ENCODE measurements around the gene KARS1.

DNA sequence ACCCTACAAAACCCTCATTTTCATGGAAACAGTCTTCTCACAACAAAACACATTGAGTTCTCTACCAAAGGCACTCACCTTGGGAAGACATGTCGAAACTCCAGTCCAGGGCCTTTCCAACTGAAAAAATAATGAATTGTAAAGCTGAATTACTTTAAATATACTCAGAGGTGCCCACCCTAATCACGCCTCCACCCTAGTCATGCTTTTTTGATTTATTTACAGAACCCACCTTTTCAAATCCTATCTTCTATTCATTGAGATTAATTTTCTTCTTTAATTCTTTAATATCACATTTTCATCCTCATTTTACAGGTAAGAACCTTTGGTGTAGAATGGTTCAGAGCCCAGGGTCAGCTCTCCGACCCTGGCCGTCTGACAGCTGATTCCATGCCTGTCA lies 29.4 kb upstream of the KARS1 start, which contains the start of gene CPHXL2:
- TF ChIP-seq, protein P1, sequence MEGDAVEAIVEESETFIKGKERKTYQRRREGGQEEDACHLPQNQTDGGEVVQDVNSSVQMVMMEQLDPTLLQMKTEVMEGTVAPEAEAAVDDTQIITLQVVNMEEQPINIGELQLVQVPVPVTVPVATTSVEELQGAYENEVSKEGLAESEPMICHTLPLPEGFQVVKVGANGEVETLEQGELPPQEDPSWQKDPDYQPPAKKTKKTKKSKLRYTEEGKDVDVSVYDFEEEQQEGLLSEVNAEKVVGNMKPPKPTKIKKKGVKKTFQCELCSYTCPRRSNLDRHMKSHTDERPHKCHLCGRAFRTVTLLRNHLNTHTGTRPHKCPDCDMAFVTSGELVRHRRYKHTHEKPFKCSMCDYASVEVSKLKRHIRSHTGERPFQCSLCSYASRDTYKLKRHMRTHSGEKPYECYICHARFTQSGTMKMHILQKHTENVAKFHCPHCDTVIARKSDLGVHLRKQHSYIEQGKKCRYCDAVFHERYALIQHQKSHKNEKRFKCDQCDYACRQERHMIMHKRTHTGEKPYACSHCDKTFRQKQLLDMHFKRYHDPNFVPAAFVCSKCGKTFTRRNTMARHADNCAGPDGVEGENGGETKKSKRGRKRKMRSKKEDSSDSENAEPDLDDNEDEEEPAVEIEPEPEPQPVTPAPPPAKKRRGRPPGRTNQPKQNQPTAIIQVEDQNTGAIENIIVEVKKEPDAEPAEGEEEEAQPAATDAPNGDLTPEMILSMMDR (conservative IDR thresholded peaks at IDR 0.05 in 1 of 2, IDR thresholded peaks at IDR 0.05 in 1 of 2; ENCODE audit: low read depth in 1 of 2, low read length in 2 of 2) = no peak
- no peak for TF ChIP-seq EZH2 (IDR thresholded peaks at IDR 0.05; ENCODE audit: low read length, missing control alignments)
